GM12891 (cell line): ENCODE results near the gene ADIRF.

Experiments used
- POLR2A ChIP-seq: IDR thresholded peaks from 2 replicates; pipeline ENCODE4 v1.6.1; 2011; ENCODE audit warnings: low read depth, low read length, control low read depth
- POLR2AphosphoS5 ChIP-seq: IDR thresholded peaks from 2 replicates; pipeline ENCODE4 v1.6.1; 2011; ENCODE audit warnings: low read depth, low read length, control low read depth

DNA sequence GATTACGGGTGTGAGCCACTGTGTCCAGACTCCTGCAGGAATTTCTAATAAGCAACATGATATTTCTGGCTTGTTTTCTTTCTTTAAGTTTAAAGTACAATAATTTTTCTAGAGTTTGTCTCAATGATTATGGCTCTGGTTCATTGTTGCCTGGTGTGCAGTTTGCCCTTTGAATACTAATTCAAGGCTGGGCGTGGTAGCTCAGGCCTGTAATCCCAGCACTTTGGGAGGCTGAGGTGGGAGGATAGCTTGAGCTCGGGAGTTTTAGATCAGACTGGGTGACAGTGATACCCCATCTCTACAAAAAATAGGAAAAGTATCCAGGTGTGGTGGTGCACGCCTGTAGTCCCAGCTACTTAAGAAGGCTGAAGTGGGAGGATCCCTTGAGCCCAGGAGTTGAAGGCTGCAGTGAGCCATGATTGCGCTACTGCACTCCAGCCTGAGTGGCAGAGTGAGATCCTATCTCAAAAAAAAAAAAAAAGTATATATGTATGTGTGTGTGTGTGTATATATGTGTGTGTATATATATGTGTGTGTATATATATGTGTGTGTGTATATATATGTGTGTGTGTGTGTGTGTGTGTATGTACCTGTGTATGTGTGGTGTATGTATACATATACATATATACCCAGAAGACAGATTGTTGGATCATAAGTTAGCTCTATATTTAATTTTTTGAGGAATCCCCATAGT, 8.2 kb downstream of the ADIRF start:
- TF ChIP-seq POLR2A (no peak), POLR2AphosphoS5 (no peak)
